ENCODE data around the gene ORAI3. TPM values are rescaled to one million over a fixed set of nuclear protein-coding genes. Genes with fewer than 3 reads are reported as not detected.

ORAI3 gene
- total RNA-seq, 6 experiments from 2014 or later = 27.7 to 56.6 (median 31.6) TPM

- WGBS (ENCODE audit: insufficient coverage, low coverage, low lambda C conversion rate, missing lambda C conversion rate) = 58% methylated on average over 9 of the region's 15 CpGs
- TF ChIP-seq POLR2A (IDR thresholded peaks at IDR 0.05) = no peak
- Histone ChIP-seq H3K4me3 (no peak overlapping the region), H3K4me1 (no peaks in the 10 kb centered on the region), H3K27me3 (no peaks in the 10 kb centered on the region), H3K36me3 (no peaks in the 10 kb centered on the region), H3K27ac (no peak overlapping the region), H3K9me3 (no peaks in the 10 kb centered on the region)
- intact Hi-C loops (cut with DNase I) = no loop called here
- DNase-seq (peak in 2 of 3 donors; percentile 61 to 66), ATAC-seq (peak in 2 of 4 donors; percentile 7 to 14)
Measured at GRCh38 chr16:30927789-30928378, 21.0 kb upstream of the ORAI3 start.

GRCh38 chr16:30928390-30928789, 20.5 kb upstream of the ORAI3 start:
- Histone ChIP-seq H3K27ac (no peak overlapping the region), H3K36me3 (no peaks in the 10 kb centered on the region), H3K9me3 (no peaks in the 10 kb centered on the region), H3K4me3 (no peak overlapping the region), H3K4me1 (no peaks in the 10 kb centered on the region), H3K27me3 (no peaks in the 10 kb centered on the region)
- ATAC-seq (no peak), DNase-seq (no peak)
- TF ChIP-seq, protein P1, sequence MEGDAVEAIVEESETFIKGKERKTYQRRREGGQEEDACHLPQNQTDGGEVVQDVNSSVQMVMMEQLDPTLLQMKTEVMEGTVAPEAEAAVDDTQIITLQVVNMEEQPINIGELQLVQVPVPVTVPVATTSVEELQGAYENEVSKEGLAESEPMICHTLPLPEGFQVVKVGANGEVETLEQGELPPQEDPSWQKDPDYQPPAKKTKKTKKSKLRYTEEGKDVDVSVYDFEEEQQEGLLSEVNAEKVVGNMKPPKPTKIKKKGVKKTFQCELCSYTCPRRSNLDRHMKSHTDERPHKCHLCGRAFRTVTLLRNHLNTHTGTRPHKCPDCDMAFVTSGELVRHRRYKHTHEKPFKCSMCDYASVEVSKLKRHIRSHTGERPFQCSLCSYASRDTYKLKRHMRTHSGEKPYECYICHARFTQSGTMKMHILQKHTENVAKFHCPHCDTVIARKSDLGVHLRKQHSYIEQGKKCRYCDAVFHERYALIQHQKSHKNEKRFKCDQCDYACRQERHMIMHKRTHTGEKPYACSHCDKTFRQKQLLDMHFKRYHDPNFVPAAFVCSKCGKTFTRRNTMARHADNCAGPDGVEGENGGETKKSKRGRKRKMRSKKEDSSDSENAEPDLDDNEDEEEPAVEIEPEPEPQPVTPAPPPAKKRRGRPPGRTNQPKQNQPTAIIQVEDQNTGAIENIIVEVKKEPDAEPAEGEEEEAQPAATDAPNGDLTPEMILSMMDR (IDR thresholded peaks at IDR 0.05) = no peak
- no peak for TF ChIP-seq POLR2A (IDR thresholded peaks at IDR 0.05)
- intact Hi-C loops (cut with DNase I) = no loop called here
- 100% methylated on average over 2 of the region's 11 CpGs for WGBS (ENCODE audit: insufficient coverage, low coverage, low lambda C conversion rate, missing lambda C conversion rate)

GRCh38 chr16:30929167-30929566, 19.7 kb upstream of the ORAI3 start:
- TF ChIP-seq POLR2A (IDR thresholded peaks at IDR 0.05) = no peak
- TF ChIP-seq, protein P1 (IDR thresholded peaks at IDR 0.05) = no peak
- Histone ChIP-seq H3K36me3 (no peaks in the 10 kb centered on the region), H3K4me1 (no peaks in the 10 kb centered on the region), H3K4me3 (no peak overlapping the region), H3K9me3 (no peaks in the 10 kb centered on the region), H3K27ac (no peak overlapping the region), H3K27me3 (no peaks in the 10 kb centered on the region)
- DNase-seq (no peak), ATAC-seq (no peak)
- WGBS (ENCODE audit: insufficient coverage, low coverage, low lambda C conversion rate, missing lambda C conversion rate) = 80% methylated on average over 4 of the region's 7 CpGs
- intact Hi-C loops (cut with DNase I) = no loop called here

- Histone ChIP-seq H3K4me1 (no peaks in the 10 kb centered on the region), H3K4me3 (no peak overlapping the region), H3K36me3 (no peaks in the 10 kb centered on the region), H3K9me3 (no peaks in the 10 kb centered on the region), H3K27ac (no peak overlapping the region), H3K27me3 (no peaks in the 10 kb centered on the region)
- intact Hi-C loops (cut with DNase I) = no loop called here
- no peak for TF ChIP-seq POLR2A (IDR thresholded peaks at IDR 0.05)
- TF ChIP-seq, protein P1 (IDR thresholded peaks at IDR 0.05) = no peak
- no peak for DNase-seq
- no peak for ATAC-seq
- WGBS (ENCODE audit: insufficient coverage, low coverage, low lambda C conversion rate, missing lambda C conversion rate) = no CpG with 5 or more reads among the region's 35 CpGs
Measured at GRCh38 chr16:30930160-30930571, 18.7 kb upstream of the ORAI3 start.

GRCh38 chr16:30931068-30931650, 17.7 kb upstream of the ORAI3 start:
- Histone ChIP-seq H3K36me3 (no peaks in the 10 kb centered on the region), H3K4me3 (no peak overlapping the region), H3K27ac (no peak overlapping the region), H3K27me3 (no peaks in the 10 kb centered on the region), H3K9me3 (no peaks in the 10 kb centered on the region), H3K4me1 (no peaks in the 10 kb centered on the region)
- DNase-seq = no peak
- WGBS (ENCODE audit: insufficient coverage, low coverage, low lambda C conversion rate, missing lambda C conversion rate) = 71% methylated on average over 8 of the region's 12 CpGs
- ATAC-seq = no peak
- intact Hi-C loops (cut with DNase I) = no loop called here
- no peak for TF ChIP-seq POLR2A (IDR thresholded peaks at IDR 0.05)
- TF ChIP-seq, protein P1 (IDR thresholded peaks at IDR 0.05) = no peak
